Measurements from ENCODE around the gene DRG2. TPM values are rescaled to one million over a fixed set of nuclear protein-coding genes. Genes with fewer than 3 reads are reported as not detected.

The DRG2 gene
- total and polyA plus RNA-seq, 2 of the 4 experiments (the other 2 are of a cell fraction), result 43.6 to 45.1 TPM

DNA sequence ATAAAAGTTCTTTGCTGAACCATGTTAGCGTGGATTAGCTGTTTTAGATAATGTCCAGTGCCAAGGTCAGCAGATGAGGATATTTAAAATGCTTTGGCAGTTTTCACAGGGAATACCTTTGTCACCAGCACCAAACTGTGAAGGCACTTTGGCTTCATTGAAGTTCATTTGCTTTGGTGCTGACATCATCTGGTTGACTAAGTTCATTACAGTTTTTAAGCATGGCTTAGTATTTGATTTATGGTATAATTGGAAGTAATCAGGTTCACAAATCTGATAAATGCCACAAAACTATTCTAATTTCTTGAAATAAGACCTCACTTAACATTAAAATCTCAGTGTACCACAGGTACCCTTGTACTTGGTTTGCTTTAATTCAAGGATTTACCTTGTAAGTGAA, 44.3 kb upstream of the DRG2 start:
- Histone ChIP-seq H3K4me2 (ENCODE audit: low read depth, low read length) (no peak overlapping the region), H3K56ac (ENCODE audit: extremely low read depth, insufficient read depth, low read length) (no peak overlapping the region), H4K5ac (ENCODE audit: low read depth, low read length) (no peak overlapping the region), H3K27ac (ENCODE audit: insufficient read depth, low read length) (no peak overlapping the region), H3K36me3 (ENCODE audit: control insufficient read depth, insufficient read depth, low read length) (peaks cover 9% of the 10 kb centered on the region), H2BK15ac (ENCODE audit: low read depth, low read length) (no peak overlapping the region), H3K18ac (ENCODE audit: low read depth, low read length) (no peak overlapping the region), H2AK9ac (replicated peaks; ENCODE audit: low read depth, low read length, poor library complexity) (no peak overlapping the region), H3K9me3 (ENCODE audit: control insufficient read depth, insufficient read depth, low read length) (no peaks in the 10 kb centered on the region), H2BK5ac (ENCODE audit: low read depth, low read length, poor library complexity, severe bottlenecking) (no peak overlapping the region), H3K79me1 (ENCODE audit: low read depth in 1 of 2, low read length in 2 of 2) (peaks cover 35 to 41% of the 10 kb centered on the region in 2 experiments), H2BK20ac (ENCODE audit: low read depth, low read length) (no peak overlapping the region), H4K20me1 (ENCODE audit: insufficient read depth, low read length) (peaks cover 11% of the 10 kb centered on the region; the same call in 1 of the 2 replicates), H3K4me1 (ENCODE audit: control insufficient read depth, insufficient read depth, low read length) (peaks cover 11% of the 10 kb centered on the region), H3K4me3 (ENCODE audit: insufficient read depth, low read depth, low read length) (no peak overlapping the region), H2AK5ac (ENCODE audit: low read depth, low read length) (no peak overlapping the region), H3K9ac (ENCODE audit: low read depth, low read length) (no peak overlapping the region), H2AFZ (replicated peaks; ENCODE audit: low read length, poor library complexity) (no peak overlapping the region), H4K8ac (ENCODE audit: low read depth in 2 of 2, low read length in 2 of 2) (no peak overlapping the region), H3K4ac (ENCODE audit: low read depth, low read length) (no peak overlapping the region), H2BK120ac (ENCODE audit: low read depth, low read length) (no peak overlapping the region), H3K14ac (replicated peaks; ENCODE audit: low read depth, low read length) (no peak overlapping the region), H4K91ac (ENCODE audit: insufficient read depth, low read depth, low read length) (no peak overlapping the region), H3K9me1 (ENCODE audit: insufficient read depth, low read length) (peaks cover 7% of the 10 kb centered on the region), H3K27me3 (ENCODE audit: control insufficient read depth, insufficient read depth, low read length) (no peaks in the 10 kb centered on the region), H3K23ac (ENCODE audit: low read depth, low read length) (no peak overlapping the region)
- no TSS peak for BruUV-seq (replicated peaks)
- TF ChIP-seq NFE2L2 (IDR thresholded peaks at IDR 0.05; ENCODE audit: low read depth, low read length), result no peak
- TF ChIP-seq, protein P1, sequence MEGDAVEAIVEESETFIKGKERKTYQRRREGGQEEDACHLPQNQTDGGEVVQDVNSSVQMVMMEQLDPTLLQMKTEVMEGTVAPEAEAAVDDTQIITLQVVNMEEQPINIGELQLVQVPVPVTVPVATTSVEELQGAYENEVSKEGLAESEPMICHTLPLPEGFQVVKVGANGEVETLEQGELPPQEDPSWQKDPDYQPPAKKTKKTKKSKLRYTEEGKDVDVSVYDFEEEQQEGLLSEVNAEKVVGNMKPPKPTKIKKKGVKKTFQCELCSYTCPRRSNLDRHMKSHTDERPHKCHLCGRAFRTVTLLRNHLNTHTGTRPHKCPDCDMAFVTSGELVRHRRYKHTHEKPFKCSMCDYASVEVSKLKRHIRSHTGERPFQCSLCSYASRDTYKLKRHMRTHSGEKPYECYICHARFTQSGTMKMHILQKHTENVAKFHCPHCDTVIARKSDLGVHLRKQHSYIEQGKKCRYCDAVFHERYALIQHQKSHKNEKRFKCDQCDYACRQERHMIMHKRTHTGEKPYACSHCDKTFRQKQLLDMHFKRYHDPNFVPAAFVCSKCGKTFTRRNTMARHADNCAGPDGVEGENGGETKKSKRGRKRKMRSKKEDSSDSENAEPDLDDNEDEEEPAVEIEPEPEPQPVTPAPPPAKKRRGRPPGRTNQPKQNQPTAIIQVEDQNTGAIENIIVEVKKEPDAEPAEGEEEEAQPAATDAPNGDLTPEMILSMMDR (conservative IDR thresholded peaks at IDR 0.05; ENCODE audit: low read depth, low read length), result peak; percentile 26; the same call in 1 of the 2 replicates
- no peak for TF ChIP-seq RCOR1 (IDR thresholded peaks at IDR 0.05; ENCODE audit: insufficient replicate concordance, low read length)
- TF ChIP-seq RAD21 (IDR thresholded peaks at IDR 0.05; ENCODE audit: low read length), result peak; percentile 20; the same call in 1 of the 2 replicates
- no peak for TF ChIP-seq FOS (IDR thresholded peaks at IDR 0.05; ENCODE audit: low read depth, low read length)
- TF ChIP-seq, protein P2, sequence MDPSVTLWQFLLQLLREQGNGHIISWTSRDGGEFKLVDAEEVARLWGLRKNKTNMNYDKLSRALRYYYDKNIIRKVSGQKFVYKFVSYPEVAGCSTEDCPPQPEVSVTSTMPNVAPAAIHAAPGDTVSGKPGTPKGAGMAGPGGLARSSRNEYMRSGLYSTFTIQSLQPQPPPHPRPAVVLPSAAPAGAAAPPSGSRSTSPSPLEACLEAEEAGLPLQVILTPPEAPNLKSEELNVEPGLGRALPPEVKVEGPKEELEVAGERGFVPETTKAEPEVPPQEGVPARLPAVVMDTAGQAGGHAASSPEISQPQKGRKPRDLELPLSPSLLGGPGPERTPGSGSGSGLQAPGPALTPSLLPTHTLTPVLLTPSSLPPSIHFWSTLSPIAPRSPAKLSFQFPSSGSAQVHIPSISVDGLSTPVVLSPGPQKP (IDR thresholded peaks at IDR 0.05; ENCODE audit: borderline replicate concordance, low read depth, low read length), result no peak
- no peak for TF ChIP-seq RFX5 (IDR thresholded peaks at IDR 0.05; ENCODE audit: low read depth, low read length)
- no peak for TF ChIP-seq POLR2A (IDR thresholded peaks at IDR 0.05; ENCODE audit: low read depth, low read length)
- no peak for TF ChIP-seq MAZ (IDR thresholded peaks at IDR 0.05; ENCODE audit: borderline replicate concordance, low read depth, low read length)
- no peak for TF ChIP-seq BHLHE40 (IDR thresholded peaks at IDR 0.05; ENCODE audit: low read depth, low read length)
- no peak for TF ChIP-seq CHD1 (IDR thresholded peaks at IDR 0.05; ENCODE audit: low read depth, low read length)
- no peak for TF ChIP-seq MXI1 (IDR thresholded peaks at IDR 0.05; ENCODE audit: borderline replicate concordance, low read depth, low read length)
- no peak for TF ChIP-seq CEBPB (IDR thresholded peaks at IDR 0.05; ENCODE audit: low read depth, low read length)
- peak; percentile 24; the same call in 1 of the 2 replicates for TF ChIP-seq SMC3 (IDR thresholded peaks at IDR 0.05; ENCODE audit: low read depth, low read length)
- intact Hi-C loops (cut with micrococcal nuclease) (no loop called here), dilution Hi-C loops (cut with HindIII; ENCODE audit: low sequenced_read_pairs, unreplicated experiment) (no loop called here), in situ Hi-C loops (cut with MboI; ENCODE audit: low sequenced_read_pairs) (no loop called here)
- ATAC-seq (ENCODE audit: low read depth) (no peak), DNase-seq (peak; percentile 33)
- ChIA-PET POLR2A (ENCODE audit: unreplicated experiment) (no interaction called here), CTCF (no interaction called here)
- WGBS, 2 experiments (ENCODE audit: extremely low coverage in 2 of 2, insufficient read length in 1 of 2), result 67% methylated on average over 1 of the region's 1 CpG; no CpG with 5 or more reads in 1 of the 2 experiments

Measured in IMR-90 (cell line).